Measurements from ENCODE around the gene MFAP2. TPM values are rescaled to one million over a fixed set of nuclear protein-coding genes. Genes with fewer than 3 reads are reported as not detected.
A peak's percentile ranks its signal among the peaks of the same experiment; 100 is the strongest.

MFAP2 gene
- total RNA-seq (10 to 100 TPM in 2 of 6 donors, 1 to 10 TPM in 4; 4.6 to 19.5 (median 7.6) TPM), polyA plus RNA-seq (10 to 100 TPM in 1 of 2 donors, 1 to 10 TPM in 1; 9.4 to 16.2 TPM)

- peak in 2 of 6 donors; percentile 69 to 73 for DNase-seq
- Histone ChIP-seq H3K27me3 (no peaks in the 10 kb centered on the region), H3K27ac (peak within 1 kb of the TSS in 2 of 4 donors; percentile 8 to 39), H3K9me3 (no peaks in the 10 kb centered on the region), H3K4me1 (no peaks in the 10 kb centered on the region), H3K4me3 (peak within 1 kb of the TSS; percentile 18 to 58 (median 38)), H3K36me3 (no peaks in the 10 kb centered on the region)
- no peak for TF ChIP-seq CTCF (IDR thresholded peaks at IDR 0.05)
- FAIRE-seq, result no peak
- WGBS, 2 donors, result 11% methylated on average over 42 to 53 of the region's 53 CpGs
- intact Hi-C loops (cut with DNase I), result no loop called here
- peak in 3 of 4 donors; percentile 50 to 70 (median 64) for ATAC-seq
These were observed at the start of gene MFAP2 for GRCh38 chr1:16980473-16981268. MFAP2 (minus strand) TSS chr1:16980620; CDS start chr1:16978273, 2,347 bp downstream.

- TF ChIP-seq CTCF (IDR thresholded peaks at IDR 0.05), result no peak
- H3K27ac ChIP-seq, result peak overlapping the region in 1 of 4 donors; percentile 84
- intact Hi-C loops (cut with DNase I), result no loop called here
- peaks cover 10 to 42% (median 35%) of the 10 kb centered on the region in 3 donors for H3K4me1 ChIP-seq
- no peak overlapping the region for H3K4me3 ChIP-seq
- no peaks in the 10 kb centered on the region for H3K27me3 ChIP-seq
- H3K9me3 ChIP-seq, result no peaks in the 10 kb centered on the region
- WGBS, 2 donors, result 83 to 86% methylated on average over 4 of the region's 4 CpGs
- no peak for ATAC-seq
- peak in 1 of 6 donors; percentile 4 for DNase-seq
- H3K36me3 ChIP-seq, result peaks cover 0 to 14% (median 4%) of the 10 kb centered on the region in 3 donors
- no peak for FAIRE-seq
These were observed 49.8 kb upstream of the MFAP2 start for GRCh38 chr1:17030206-17030605.

GRCh38 chr1:17028662-17029188 is 48.3 kb upstream of the MFAP2 start:
- DNase-seq (peak in 5 of 6 donors; percentile 59 to 80 (median 72)), FAIRE-seq (no peak), ATAC-seq (peak; percentile 63 to 81 (median 74))
- H3K27me3 ChIP-seq, result no peaks in the 10 kb centered on the region
- intact Hi-C loops (cut with DNase I), result no loop called here
- peaks cover 10 to 42% (median 35%) of the 10 kb centered on the region in 3 donors for H3K4me1 ChIP-seq
- WGBS, 2 donors, result 34 to 43% methylated on average over 5 of the region's 5 CpGs
- H3K27ac ChIP-seq, result peak overlapping the region; percentile 35 to 84 (median 65)
- no peak for TF ChIP-seq CTCF (IDR thresholded peaks at IDR 0.05)
- H3K4me3 ChIP-seq, result no peak overlapping the region
- H3K36me3 ChIP-seq, result peaks cover 0 to 20% (median 4%) of the 10 kb centered on the region in 3 donors
- H3K9me3 ChIP-seq, result no peaks in the 10 kb centered on the region

GRCh38 chr1:17027900-17028299 is 47.5 kb upstream of the MFAP2 start:
- no peak for TF ChIP-seq CTCF (IDR thresholded peaks at IDR 0.05)
- DNase-seq (peak in 3 of 6 donors; percentile 83 to 87 (median 87)), ATAC-seq (peak; percentile 83 to 91 (median 89)), FAIRE-seq (no peak)
- intact Hi-C loops (cut with DNase I), result no loop called here
- H3K36me3 ChIP-seq, result peaks cover 0 to 22% (median 11%) of the 10 kb centered on the region in 3 donors
- peak overlapping the region; percentile 35 to 84 (median 65) for H3K27ac ChIP-seq
- H3K27me3 ChIP-seq, result no peaks in the 10 kb centered on the region
- 20 to 21% methylated on average over 2 of the region's 2 CpGs for WGBS, 2 donors
- peaks cover 10 to 40% (median 35%) of the 10 kb centered on the region in 3 donors for H3K4me1 ChIP-seq
- no peaks in the 10 kb centered on the region for H3K9me3 ChIP-seq
- no peak overlapping the region for H3K4me3 ChIP-seq

Data from pancreas (tissue), 10 donors.